GM18520 (cell line): ENCODE measurements around the gene FZR1.

Source experiments
- ATAC-seq: cut with Tn5 transposase; IDR thresholded peaks from one replicate; pipeline ENCODE4 v1.9.1; 2021; ENCODE audit not compliant: unreplicated experiment

FZR1 gene

GRCh38 chr19:3505598-3506383 lies at the start of gene FZR1:
FZR1 (plus strand) TSS chr19:3506311; CDS start chr19:3522990, 16,679 bp downstream.
- peak; percentile 87 for ATAC-seq

DNA sequence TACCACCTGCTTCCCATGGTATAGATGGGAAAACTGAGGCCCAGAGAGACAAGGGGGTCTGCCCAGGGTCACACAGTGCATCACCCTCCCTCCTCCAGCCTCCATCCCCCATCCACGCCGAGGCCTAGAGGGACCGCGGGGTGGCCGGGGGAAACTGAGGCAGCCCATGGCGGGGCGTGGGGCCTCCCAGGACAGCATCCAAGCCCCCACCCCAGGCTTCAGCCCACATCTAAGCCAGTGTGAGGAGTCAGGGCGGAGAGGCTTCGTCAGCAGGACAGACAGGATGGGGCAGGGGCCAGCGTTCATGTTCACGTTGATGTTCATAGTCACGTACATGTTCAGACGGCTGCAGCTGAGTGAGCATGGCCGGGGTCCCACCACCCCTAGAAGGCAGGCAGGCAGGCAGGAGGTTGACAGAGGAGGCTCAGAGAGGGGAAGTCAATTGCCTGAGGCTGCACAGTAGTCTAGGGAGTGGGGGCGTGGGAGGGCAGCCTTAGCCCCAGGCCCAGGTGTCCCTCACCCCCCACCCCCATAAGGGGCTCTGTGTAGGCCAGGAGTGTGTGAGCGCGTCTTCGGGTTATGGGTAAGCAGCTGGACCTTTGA lies 49.1 kb upstream of the FZR1 start:
- ATAC-seq, result no peak

DNA sequence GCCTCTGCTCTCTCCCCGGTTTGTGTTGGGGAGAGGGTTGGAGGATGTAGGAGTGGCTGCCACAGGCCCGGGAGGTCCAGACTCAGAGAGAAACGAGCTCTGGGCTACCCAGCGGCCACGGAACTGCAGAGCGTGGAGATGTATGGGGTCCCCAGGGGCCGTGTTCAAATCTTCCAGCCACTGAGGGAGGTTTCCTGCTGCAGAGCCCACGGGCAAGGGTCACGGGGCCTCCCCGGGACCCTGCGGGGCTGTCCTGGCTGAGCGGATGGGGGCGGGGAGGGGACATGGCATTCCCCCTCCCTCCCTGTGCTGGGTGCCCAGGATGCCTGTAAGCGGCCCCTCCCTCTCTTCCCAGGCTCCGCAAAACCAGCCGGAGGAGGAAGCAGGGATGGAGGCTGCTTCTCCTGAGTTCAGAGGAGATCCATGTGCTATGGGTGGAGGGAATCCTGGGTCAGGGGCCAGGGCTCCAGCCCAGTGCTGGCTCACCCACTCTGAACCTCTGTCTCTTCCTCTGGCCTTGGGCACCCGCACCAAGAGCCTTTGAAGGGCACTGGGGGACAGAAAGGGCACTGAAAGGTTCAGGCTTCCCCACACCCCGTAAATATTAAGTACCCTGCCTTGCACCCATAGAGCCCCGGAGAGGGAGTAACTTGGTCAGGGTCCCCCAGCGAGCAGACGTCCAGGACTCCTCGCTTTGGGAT lies 48.4 kb upstream of the FZR1 start:
- no peak for ATAC-seq

DNA sequence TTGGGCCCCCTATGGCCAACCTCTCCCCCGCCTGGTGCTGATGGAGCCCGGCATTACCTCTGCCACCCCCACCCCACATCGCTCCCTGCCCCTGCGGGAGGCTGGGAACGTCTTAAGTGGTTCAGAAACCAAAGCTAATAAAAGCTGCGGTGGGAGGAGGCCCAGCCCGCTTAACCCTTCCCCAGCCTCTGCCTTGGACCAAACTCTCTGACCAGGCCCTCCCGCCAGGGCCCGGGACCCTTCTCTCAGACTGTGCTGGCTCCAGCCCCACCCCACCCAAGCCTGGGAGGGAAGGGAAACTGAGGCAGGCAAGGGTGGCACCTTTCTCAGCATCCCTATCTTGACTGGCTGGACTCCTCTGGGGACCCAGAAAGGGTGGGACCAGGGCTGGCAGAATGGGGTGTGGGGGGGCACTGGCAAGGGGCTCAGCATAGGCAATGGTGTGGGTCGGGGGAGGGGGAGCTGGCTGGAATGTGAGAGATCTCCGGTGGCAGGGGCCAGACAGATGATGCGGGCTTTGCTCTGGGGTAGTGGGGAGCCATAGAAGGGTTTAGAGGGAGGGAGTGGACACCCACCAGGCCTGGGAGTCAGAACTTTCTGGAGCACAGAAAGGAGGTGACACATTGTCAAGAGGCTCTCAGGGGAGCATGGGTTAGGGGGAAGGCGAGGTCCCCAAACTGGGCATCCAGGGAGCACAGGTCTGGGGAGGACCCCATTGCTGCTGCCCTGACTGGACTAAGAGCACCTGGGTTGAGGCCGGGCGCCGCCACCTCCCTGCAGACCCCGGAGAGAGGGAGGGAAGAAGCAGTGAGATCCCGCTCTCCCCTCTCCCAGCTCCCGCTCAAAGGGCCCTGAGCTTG lies 47.7 kb upstream of the FZR1 start:
- no peak for ATAC-seq

GRCh38 chr19:3459089-3459881 lies 46.8 kb upstream of the FZR1 start:
- ATAC-seq, result no peak

DNA sequence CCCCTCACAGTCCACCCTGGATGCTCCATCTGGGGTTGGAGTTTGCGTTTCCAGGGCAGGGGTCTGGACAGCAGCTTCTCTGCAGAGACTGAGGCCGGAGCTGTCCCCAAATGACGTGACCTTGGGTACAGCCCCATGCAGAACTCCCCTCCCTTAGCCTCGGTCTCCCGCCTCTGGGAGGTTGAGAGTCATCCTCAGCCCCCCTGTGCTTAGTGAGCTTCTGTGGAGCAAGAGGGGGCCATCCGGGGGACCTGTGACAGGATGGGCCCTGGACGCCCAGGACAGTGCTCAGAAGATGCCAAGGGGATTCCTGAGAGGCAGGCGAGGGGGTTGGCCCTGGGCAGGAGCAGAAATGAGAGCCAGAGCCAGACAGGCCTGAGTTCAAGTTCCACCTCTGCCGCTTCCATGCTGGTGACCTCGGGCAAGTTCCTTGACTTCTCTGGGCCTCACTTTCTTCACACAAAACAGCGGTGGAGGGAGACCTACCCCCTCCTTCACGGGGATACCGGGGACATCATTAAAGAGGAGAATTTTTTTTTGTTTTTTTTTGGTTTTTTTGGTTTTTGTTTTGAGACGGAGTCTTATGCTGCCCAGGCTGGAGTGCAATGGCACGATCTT lies 46.0 kb upstream of the FZR1 start:
- no peak for ATAC-seq

- ATAC-seq, result no peak
Measured at GRCh38 chr19:3462991-3463713, 43.0 kb upstream of the FZR1 start.

GRCh38 chr19:3463714-3464586 lies 42.2 kb upstream of the FZR1 start:
- no peak for ATAC-seq

DNA sequence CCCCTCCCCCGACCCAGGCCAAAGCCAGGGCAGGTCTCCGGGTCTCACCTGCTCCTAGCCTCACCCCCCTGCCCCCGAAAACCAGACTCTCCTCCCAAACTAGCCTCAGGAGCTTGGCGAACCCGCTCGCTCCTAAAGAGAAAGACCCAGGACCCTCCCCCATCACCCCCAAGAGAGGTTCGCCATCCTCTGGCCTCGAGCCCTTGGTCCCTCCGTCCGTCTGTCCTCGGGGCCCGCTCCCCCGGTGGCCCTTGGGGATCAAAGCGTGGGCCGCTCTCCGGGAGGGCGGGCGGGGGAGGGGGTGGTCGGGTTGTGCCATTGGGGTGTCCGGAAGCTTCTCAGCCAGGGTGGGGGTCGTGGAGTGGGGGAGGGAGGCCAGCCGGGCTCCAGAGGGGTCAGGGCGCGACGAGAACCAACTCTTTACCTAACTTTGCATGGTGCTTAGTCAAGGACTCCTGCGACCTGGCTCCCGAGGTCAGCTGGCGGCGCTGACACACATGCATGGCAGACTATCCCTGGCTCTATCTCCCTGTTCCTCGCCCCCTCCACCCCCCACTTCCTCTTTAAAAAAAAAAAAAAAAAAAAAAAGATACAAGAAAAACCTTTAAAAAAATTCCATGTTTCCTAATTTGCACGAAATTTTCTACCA lies 41.4 kb upstream of the FZR1 start:
- ATAC-seq, result no peak

DNA sequence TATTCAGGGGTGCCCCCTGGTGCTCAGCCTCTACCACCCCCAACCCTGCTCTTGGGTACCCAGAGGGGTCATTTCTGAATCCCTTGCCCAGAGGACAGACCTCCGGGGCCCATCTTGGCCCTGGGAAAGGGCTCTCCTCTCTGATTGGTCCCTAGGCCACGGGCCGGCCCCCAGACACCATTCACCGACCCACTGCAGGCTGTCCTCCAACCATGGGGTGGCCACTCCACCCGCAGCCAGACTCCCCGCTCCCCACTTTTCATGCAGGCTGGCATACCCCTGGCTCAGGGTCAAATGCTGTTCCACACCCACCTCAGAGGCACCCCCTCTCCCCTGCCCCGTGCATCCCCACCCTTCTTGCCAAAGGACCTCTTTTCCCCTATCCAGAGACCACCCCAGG lies 40.6 kb upstream of the FZR1 start:
- no peak for ATAC-seq

DNA sequence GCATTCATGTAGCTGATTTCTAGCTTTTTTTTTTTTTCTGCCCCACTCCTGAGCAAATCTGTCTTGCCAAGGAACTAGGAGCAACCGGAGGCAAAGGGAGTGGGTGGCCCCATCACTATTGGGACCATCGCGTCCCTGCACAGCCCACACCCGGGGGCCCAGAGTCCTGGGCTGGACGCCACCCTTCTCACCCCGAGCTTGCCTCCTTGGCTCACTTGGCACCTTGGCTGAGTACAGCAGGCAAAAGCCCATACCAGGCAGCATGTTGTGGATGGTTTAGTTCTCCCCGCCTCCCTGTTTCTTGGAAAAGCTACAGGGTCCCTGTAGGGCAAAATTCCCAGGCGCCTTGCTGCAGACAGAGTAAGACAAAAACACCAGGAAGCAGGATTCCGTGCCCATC lies 39.5 kb upstream of the FZR1 start:
- no peak for ATAC-seq

GRCh38 chr19:3467437-3468198 lies 38.5 kb upstream of the FZR1 start:
- no peak for ATAC-seq

DNA sequence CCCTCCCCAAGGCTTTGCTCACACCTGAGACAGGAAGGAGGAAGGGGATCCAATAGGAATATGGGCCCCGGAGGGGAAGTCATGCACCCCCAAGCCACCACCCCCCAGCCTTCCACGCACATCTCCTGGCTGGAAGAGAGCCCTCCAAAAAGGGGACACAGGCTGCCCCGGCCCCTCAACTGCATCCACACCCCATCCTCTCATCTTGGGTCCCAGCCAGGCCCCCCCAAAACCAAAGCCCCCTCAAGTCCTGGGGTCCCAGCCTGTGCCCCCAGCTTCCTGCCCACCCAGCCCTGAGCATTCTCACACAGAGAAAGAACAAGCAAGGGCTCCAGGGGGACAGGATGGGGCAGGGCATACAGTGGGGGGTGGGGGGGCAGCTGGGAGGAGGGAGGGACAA lies 37.9 kb upstream of the FZR1 start:
- no peak for ATAC-seq

GRCh38 chr19:3469638-3470499 lies 36.2 kb upstream of the FZR1 start:
- ATAC-seq, result no peak

- no peak for ATAC-seq
Measured at GRCh38 chr19:3470500-3471128, 35.5 kb upstream of the FZR1 start.
